Motor neuron (in vitro differentiated cells): ENCODE results near the gene IGF2BP3. TPM values are rescaled to one million over a fixed set of nuclear protein-coding genes. Genes with fewer than 3 reads are reported as not detected.

ENCODE experiments used
- ATAC-seq, 8 experiments: fragments of 200-7000 bp; cut with Tn5 transposase; replicated peaks in 6 of 8; 2 replicates each; pipeline ENCODE4 v1.8.0; 2021; ENCODE audit warnings: mild to moderate bottlenecking in 8 of 8, moderate library complexity in 8 of 8
- H3K27ac ChIP-seq, 2 donors: fragments of 250-450 bp; sonication (Bioruptor Pico); 2 replicates each; pipeline ENCODE4 v1.9.0; 2021; ENCODE audit warnings: antibody characterized with exemption in 2 of 2, mild to moderate bottlenecking in 2 of 2, moderate library complexity in 1 of 2
- H3K4me1 ChIP-seq, 2 donors: fragments of 250-450 bp; sonication (Bioruptor Pico); replicated peaks in 1 of 2; 2 replicates each; pipeline ENCODE4 v1.6.1; 2021; ENCODE audit warnings: antibody characterized with exemption in 2 of 2, mild to moderate bottlenecking in 2 of 2, moderate library complexity in 1 of 2
- H3K4me3 ChIP-seq, 5 donors: fragments of 250-450 bp; sonication (Bioruptor Pico); 2 replicates each; pipeline ENCODE4 v1.9.0; 2021; ENCODE audit warnings: antibody characterized with exemption in 5 of 5, mild to moderate bottlenecking in 5 of 5, moderate library complexity in 4 of 5
- WGBS, 10 experiments: fragments of 450-650 bp; shearing (Covaris generic); methylation state at CpG; one replicate each; pipeline ENCODE4 v1.0.0; 2022; 5-methylcytosine and 5-hydroxymethylcytosine counted together
- in situ Hi-C, 9 experiments: fragments of 400-800 bp; cut with MboI; loops; one replicate each; pipeline ENCODE4 v1.15.0; 2021; ENCODE audit warnings: low sequenced_read_pairs in 9 of 9, low pct_unique_long_range_greater_than_20kb in 2 of 9; ENCODE audit not compliant: unreplicated experiment in 9 of 9
- total RNA-seq, 8 experiments: library from RNA; unstranded; fragments of 300-600 nt; gene quantifications; 2 replicates each; pipeline versions ENCODE4 v1.2.3 to v1.2.4, GENCODE V29; 2022

The IGF2BP3 gene
- total RNA-seq, 8 experiments from 2014 or later, result 22.2 to 103 (median 31.4) TPM

DNA sequence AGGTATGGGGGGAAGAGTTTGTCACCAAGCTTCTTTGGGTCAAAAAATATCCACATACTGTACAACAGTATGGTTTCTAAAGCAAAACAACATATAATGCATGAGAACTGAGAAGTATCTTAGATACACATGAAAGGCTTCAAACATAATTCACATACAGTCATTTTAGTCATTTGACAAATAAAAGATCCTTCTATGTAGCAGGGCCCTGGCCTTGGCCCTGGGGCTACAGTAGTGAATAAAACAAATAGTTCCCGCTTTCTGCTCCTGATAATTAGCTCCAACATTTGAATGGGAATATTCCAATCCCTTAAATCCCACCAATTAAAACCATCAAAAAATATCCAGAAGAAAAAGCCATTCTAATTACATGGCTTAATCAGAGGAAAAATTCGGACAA lies 119.8 kb downstream of the IGF2BP3 start:
- H3K27ac ChIP-seq, result no peak overlapping the region
- peaks cover 3 to 7% of the 10 kb centered on the region in 2 donors for H3K4me1 ChIP-seq
- no peak for ATAC-seq
- in situ Hi-C loops, result no loop called here
- H3K4me3 ChIP-seq, result no peak overlapping the region
- 87 to 100% (median 97%) methylated on average over 1 to 2 of the region's 2 CpGs; no CpG with 5 or more reads in 4 of the 10 experiments for WGBS, 10 experiments

DNA sequence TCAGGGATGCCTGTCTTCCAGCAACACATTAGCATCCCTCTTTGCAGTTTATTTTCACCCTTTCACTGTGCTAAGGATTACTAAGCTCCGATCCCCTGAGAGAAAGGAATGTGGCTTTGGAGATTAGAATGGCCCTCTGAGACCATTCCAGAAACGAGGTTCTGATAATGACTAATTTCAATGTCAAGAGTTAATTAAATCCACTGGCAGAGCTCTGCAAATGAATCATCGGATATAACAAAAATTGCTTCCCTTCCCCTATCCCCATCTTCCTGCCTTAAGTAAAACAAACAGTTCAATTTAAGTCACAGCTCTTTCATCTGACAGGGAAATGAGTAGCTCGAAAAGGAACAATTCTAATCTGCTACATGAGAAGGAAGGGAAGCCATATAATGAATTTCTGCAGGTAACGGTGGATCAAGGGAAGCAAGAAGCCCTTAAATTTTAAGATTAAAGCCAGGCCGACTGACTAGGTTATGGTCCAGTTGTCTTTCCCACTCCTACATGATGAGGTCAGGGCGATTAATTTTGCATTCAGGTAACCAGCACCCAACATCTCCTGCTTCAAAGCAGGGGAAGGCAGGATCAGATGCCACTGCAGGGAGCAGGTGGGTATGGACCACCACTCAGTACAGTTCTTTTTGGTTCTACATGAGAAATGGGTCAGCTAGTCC lies 120.7 kb downstream of the IGF2BP3 start:
- H3K27ac ChIP-seq, result no peak overlapping the region
- H3K4me1 ChIP-seq, result peaks cover 3 to 7% of the 10 kb centered on the region in 2 donors
- in situ Hi-C loops, result no loop called here
- 33 to 100% (median 82%) methylated on average over 2 to 7 of the region's 7 CpGs for WGBS, 10 experiments
- ATAC-seq, result peak in 3 of 8 experiments; percentile 40 to 70 (median 43)
- H3K4me3 ChIP-seq, result no peak overlapping the region

DNA sequence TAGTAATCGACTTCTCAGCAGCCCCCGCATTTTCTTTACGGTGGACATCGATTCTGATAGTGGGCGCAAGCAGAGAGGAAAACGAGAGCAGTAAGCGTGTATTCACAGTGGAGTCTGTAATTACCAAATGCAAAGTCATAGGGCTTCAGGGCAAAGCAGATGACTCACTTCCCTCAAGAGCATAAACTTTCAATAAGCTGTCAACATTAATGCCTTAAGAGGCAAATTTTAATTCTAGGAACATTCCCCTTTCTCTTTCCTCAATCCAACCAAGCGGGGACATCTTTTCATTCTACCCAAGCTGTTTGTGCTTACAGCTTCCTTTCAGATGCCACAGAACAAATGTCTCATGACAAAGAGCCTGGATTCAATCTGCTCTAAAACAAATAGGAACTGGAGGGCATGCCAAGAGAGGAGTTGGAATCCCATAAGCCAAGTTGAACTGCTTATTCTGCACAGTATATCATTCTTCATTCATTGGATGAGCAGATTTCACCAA lies 122.6 kb downstream of the IGF2BP3 start:
- 3 to 98% (median 83%) methylated on average over 1 to 8 of the region's 8 CpGs for WGBS, 10 experiments
- Histone ChIP-seq H3K27ac (no peak overlapping the region), H3K4me3 (no peak overlapping the region), H3K4me1 (no peaks in the 10 kb centered on the region)
- in situ Hi-C loops, result no loop called here
- ATAC-seq, result peak in 7 of 8 experiments; percentile 27 to 99 (median 77)

DNA sequence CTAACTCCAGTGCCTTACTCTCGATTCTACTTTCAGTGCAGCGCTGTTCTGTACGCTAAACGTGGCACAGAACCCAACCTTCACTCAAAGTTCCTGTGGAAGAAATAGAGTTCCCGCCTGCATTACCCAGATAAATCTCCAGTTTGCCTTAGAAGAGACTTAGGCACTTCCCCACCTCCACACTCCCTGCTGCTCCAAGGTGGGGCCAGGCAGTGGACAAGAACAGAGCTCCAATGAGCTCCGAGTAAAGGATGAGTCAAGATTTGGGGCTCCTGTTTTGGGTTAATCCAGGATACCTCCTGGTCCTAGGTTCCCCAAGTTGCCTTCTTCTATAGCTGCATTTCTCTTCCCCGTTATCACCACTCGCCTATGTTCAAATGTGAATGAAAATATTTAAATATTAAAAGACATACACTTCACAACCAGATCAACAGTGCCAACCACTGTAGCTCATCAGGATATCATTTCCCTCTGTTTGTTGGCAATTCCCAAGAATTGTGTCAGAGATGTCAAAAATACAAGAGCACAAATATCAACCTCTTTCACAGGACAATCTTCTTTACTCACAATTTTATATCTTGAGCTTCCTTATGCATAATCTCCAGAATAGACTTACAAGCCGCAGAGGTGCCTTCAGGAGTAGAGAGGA lies 123.1 kb downstream of the IGF2BP3 start:
- in situ Hi-C loops, result no loop called here
- peak in 2 of 8 experiments; percentile 23 to 45 for ATAC-seq
- 83 to 100% (median 97%) methylated on average over 1 to 8 of the region's 9 CpGs; no CpG with 5 or more reads in 1 of the 10 experiments for WGBS, 10 experiments
- H3K4me3 ChIP-seq, result no peak overlapping the region
- no peaks in the 10 kb centered on the region for H3K4me1 ChIP-seq
- no peak overlapping the region for H3K27ac ChIP-seq

DNA sequence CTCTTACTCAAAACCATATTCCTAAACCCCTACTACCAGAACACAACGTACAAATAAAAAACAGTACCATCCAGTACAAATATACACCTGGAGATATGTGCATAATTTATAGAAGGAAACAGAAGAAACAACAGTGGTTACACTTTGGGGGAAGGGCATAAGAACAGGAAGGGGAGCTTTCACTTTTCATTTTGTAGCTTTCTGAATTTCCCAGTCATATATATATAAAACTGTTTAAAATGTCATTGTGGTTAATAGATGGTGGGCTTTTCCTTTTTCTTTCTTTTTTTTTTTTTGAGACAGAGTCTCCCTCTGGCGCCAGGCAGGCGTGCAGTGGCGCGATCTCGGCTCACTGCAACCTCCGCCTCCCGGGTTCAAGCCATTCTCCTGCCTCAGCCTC lies 124.0 kb downstream of the IGF2BP3 start:
- no peak for ATAC-seq
- H3K27ac ChIP-seq, result no peak overlapping the region
- H3K4me3 ChIP-seq, result no peak overlapping the region
- WGBS, 10 experiments, result 55 to 100% (median 100%) methylated on average over 1 to 8 of the region's 8 CpGs; no CpG with 5 or more reads in 4 of the 10 experiments
- no peaks in the 10 kb centered on the region for H3K4me1 ChIP-seq
- in situ Hi-C loops, result no loop called here

DNA sequence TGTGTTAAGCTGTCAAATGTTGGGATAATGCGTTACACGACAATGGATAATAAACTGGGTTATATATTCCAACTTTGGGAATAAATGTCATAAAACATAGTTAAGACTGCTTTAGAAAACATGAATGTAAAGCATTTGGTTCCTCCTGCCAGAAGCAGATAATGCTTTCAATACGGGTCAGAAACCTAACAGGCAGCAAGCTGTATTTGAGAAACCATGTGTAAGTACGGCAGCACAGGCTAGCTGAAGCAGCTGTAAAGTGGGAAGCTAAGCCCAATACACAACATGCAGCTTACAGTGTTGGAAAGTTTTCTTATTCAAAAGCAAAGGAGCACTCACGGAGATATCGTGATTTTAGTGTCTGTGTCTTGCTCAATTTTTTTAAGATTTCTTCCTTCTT lies 124.7 kb downstream of the IGF2BP3 start:
- no peak overlapping the region for H3K4me3 ChIP-seq
- H3K4me1 ChIP-seq, result no peaks in the 10 kb centered on the region
- in situ Hi-C loops, result no loop called here
- no peak for ATAC-seq
- H3K27ac ChIP-seq, result no peak overlapping the region
- 61 to 100% (median 94%) methylated on average over 2 to 6 of the region's 6 CpGs; no CpG with 5 or more reads in 1 of the 10 experiments for WGBS, 10 experiments

DNA sequence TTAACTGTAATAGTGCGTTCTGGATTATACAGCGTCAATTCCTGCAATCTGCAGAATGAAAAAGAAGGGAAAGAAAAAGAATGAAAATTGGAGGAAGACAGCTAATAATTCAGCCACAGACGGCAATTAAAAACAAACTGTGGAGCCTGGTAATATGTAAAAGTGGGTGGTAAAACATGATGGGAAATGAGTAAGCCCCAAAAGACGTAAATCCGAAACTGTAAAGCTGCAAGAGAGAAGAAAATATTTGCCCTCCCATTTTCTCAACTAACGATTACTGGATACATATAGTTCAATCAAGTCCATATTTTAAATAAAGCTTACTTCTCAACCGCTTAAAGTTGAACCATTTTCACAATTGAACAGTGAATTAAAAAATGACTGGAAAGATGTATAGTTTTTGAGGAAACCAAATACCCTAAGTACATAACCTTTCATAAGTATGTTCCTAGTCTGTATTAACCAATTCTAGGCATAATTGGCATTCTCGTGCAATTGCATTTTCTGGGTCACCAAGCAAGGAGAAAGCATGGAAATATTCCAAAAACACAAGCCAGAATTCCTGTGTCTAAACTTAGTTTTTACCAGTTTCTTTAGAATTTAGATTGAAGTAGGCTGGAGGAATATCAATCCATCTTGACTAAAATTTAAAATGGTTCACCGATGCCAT lies 126.3 kb downstream of the IGF2BP3 start:
- in situ Hi-C loops, result no loop called here
- Histone ChIP-seq H3K4me1 (no peaks in the 10 kb centered on the region), H3K4me3 (no peak overlapping the region), H3K27ac (no peak overlapping the region)
- 84 to 100% (median 90%) methylated on average over 2 to 9 of the region's 9 CpGs for WGBS, 10 experiments
- ATAC-seq, result no peak

DNA sequence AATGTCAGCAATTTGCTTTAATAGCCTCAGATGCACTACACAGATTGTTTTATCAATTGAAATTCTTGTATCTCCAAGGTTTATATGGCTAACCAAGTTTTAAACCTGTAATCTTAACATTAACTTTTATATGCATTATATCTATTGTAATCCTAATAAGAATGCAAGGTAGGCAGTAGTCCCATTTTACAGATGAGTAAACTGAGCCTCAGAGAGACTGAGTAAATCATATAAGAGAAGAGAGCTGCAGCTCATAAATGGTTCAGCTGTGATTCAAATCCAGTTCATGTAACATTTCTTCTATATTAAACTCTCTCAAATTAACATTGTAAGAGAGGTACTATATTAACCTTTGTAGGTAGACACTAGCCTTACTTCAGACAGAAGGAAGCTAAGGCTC lies 127.2 kb downstream of the IGF2BP3 start:
- Histone ChIP-seq H3K4me3 (no peak overlapping the region), H3K27ac (no peak overlapping the region), H3K4me1 (no peaks in the 10 kb centered on the region)
- no peak for ATAC-seq
- in situ Hi-C loops, result no loop called here

DNA sequence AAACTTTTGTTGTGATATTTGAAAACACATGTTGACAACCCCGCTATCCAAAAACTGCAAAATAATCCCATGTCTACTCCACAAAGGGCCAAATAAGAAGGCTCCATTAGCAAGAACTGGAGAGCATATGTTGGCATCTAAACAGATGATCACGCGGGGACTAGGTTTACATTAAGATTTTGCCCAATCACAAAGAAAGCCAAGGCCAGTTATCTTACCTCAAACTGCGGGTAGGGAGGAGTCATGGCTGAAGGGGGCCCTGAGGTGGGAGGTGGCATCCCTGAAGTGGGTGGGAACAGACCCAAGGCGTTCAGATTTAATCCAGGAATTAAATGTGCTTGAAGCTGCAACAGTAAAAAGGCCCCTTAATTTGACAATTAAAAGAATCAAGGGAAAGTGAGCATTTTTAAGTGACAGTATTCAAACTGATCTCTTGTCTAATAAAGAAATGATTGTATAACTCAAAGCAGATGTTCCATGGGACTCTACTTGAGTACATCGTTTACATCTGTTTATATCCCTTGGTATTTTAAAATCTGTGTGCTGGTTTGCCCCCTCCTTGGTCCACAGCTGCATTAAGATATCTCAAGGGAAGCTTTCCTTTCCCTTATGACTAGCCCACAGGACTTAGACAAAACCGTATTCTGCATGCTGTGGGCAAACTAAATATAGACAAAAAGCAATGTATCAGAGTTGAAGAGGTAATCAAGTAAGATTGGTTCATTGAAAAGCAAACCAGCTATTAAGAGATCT lies 128.3 kb downstream of the IGF2BP3 start:
- in situ Hi-C loops, result no loop called here
- H3K4me1 ChIP-seq, result no peaks in the 10 kb centered on the region
- WGBS, 10 experiments, result 60 to 100% (median 92%) methylated on average over 1 to 7 of the region's 7 CpGs; no CpG with 5 or more reads in 1 of the 10 experiments
- H3K27ac ChIP-seq, result no peak overlapping the region
- H3K4me3 ChIP-seq, result no peak overlapping the region
- no peak for ATAC-seq

DNA sequence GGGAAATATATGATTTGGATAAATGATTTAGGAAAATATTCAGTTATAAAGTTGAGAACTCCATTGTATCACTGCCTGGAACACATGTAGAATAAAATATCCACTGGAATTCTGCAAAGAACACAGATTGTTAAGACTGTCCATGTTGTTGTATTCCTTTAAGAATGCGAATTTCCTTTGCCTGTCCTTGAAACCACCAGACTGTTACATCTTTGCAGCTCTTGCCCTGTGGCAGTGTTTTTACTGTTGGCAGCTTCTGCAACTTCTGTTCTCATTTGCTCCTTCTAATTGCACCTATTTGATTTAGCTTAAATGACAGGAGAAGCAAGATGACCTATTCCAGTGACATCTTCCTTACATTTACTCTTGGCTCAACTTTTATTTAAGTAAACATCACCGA lies 131.4 kb downstream of the IGF2BP3 start:
- WGBS, 10 experiments, result 10 to 100% (median 83%) methylated on average over 1 to 2 of the region's 2 CpGs; no CpG with 5 or more reads in 1 of the 10 experiments
- peak in 3 of 8 experiments; percentile 54 to 68 (median 64) for ATAC-seq
- Histone ChIP-seq H3K4me1 (no peaks in the 10 kb centered on the region), H3K4me3 (no peak overlapping the region), H3K27ac (no peak overlapping the region)
- in situ Hi-C loops, result no loop called here

DNA sequence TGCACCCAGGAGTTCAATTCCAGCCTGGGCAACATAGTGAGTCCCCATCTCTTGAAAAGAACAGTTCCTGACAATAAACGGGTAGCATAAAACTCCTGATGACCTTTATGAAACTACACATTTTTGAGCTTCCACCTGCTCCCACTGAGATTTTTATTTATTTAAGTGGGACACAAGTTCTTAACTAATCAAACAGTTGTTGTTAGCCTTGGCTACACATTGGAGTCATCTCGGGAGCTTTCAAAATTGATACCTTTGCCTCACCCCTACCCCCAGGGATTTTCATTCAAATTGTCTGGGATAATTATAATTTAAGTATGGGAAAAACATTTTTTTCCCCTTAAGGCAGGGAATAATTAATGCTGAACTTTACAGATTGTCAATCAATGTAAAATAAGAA lies 131.9 kb downstream of the IGF2BP3 start:
- no peak overlapping the region for H3K27ac ChIP-seq
- ATAC-seq, result no peak
- H3K4me1 ChIP-seq, result no peaks in the 10 kb centered on the region
- no peak overlapping the region for H3K4me3 ChIP-seq
- WGBS, 10 experiments, result 33 to 100% (median 82%) methylated on average over 1 to 2 of the region's 2 CpGs; no CpG with 5 or more reads in 1 of the 10 experiments
- in situ Hi-C loops, result no loop called here

DNA sequence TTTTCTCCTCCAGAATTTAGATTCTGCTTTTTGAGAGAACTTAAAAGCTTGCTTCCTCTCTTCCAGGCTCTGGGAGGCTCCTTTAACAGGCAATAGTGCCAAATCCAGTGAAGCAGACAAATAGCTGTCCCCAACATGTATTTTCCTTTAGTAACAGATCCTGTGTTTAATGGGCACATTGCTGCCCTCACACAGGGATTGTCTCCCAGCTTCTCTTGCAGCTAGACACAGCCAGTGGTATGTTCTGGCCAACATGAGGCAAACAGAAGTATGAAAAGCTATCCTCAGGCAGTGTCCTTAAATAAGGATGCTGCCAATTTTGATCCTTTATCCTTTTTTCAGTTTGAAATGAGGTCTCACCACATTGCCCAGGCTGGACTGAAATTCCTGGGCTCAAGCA lies 132.9 kb downstream of the IGF2BP3 start:
- ATAC-seq, result no peak
- Histone ChIP-seq H3K4me1 (no peaks in the 10 kb centered on the region), H3K27ac (no peak overlapping the region), H3K4me3 (no peak overlapping the region)
- in situ Hi-C loops, result no loop called here

DNA sequence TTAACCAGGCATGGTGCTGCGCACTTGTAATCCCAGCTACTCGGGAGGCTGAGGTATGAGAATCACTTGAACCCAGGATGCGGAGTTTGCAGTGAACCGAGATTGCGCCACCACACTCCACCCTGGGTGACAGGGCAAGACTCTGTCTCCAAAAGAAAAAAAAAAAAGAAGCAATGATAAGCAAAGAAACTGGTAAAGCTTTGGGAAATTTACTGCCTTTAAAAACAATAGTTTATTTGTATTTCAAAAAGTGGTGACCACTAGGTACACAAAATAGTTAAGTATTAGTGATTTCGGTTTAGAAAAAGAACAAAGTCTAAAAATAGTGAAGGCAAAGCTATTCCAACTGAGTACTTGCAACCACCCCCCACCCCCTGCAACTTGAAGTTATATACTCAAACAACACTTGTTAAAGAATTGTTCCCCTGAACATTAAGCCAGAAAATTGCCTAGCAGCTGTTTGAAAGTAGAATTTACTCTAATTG lies 133.4 kb downstream of the IGF2BP3 start:
- Histone ChIP-seq H3K27ac (no peak overlapping the region), H3K4me3 (no peak overlapping the region), H3K4me1 (no peaks in the 10 kb centered on the region)
- in situ Hi-C loops, result no loop called here
- WGBS, 10 experiments, result 72 to 100% (median 92%) methylated on average over 1 to 6 of the region's 6 CpGs
- ATAC-seq, result no peak
